T-helper 2 cell (primary cell): ENCODE results near the gene EYA4.

ENCODE experiments used
- DNase-seq, 5 experiments: peaks; one replicate each; pipeline versions ENCODE4 v3.0.0 to v3.0.0-alpha.2; 2012 to 2022

EYA4 gene

GRCh38 chr6:133408132-133408531, 167.0 kb downstream of the EYA4 start:
- DNase-seq = no peak

GRCh38 chr6:133408543-133408942, 167.4 kb downstream of the EYA4 start:
- no peak for DNase-seq

- no peak for DNase-seq
Measured at GRCh38 chr6:133410638-133411435, 169.7 kb downstream of the EYA4 start.

- DNase-seq = no peak
Measured at GRCh38 chr6:133411757-133412156, 170.6 kb downstream of the EYA4 start.

GRCh38 chr6:133415262-133415661, 174.1 kb downstream of the EYA4 start:
- no peak for DNase-seq

GRCh38 chr6:133418108-133418507, 177.0 kb downstream of the EYA4 start:
- no peak for DNase-seq

GRCh38 chr6:133423242-133423641, 182.1 kb downstream of the EYA4 start:
- no peak for DNase-seq

- no peak for DNase-seq
Measured at GRCh38 chr6:133424359-133424758, 183.2 kb downstream of the EYA4 start.

GRCh38 chr6:133426038-133426437, 184.9 kb downstream of the EYA4 start:
- no peak for DNase-seq

GRCh38 chr6:133428295-133428694, 187.1 kb downstream of the EYA4 start:
- DNase-seq = no peak

- no peak for DNase-seq
Measured at GRCh38 chr6:133430530-133430929, 189.4 kb downstream of the EYA4 start.

- DNase-seq = no peak
Measured at GRCh38 chr6:133431031-133431430, 189.9 kb downstream of the EYA4 start.

GRCh38 chr6:133432021-133432989, 191.1 kb downstream of the EYA4 start:
- no peak for DNase-seq

- no peak for DNase-seq
Measured at GRCh38 chr6:133435065-133435728, 194.0 kb downstream of the EYA4 start.

- no peak for DNase-seq
Measured at GRCh38 chr6:133436652-133437051, 195.5 kb downstream of the EYA4 start.

- no peak for DNase-seq
Measured at GRCh38 chr6:133441491-133441890, 200.3 kb downstream of the EYA4 start.

- no peak for DNase-seq
Measured at GRCh38 chr6:133446789-133447188, 205.6 kb downstream of the EYA4 start.

- no peak for DNase-seq
Measured at GRCh38 chr6:133447924-133448323, 206.8 kb downstream of the EYA4 start.

GRCh38 chr6:133456439-133456838, 215.3 kb downstream of the EYA4 start:
- DNase-seq = no peak

- DNase-seq = no peak
Measured at GRCh38 chr6:133456944-133457343, 215.8 kb downstream of the EYA4 start.

- DNase-seq = no peak
Measured at GRCh38 chr6:133460101-133460500, 218.9 kb downstream of the EYA4 start.

GRCh38 chr6:133463790-133464189, 222.6 kb downstream of the EYA4 start:
- DNase-seq = no peak

- DNase-seq = no peak
Measured at GRCh38 chr6:133466680-133467079, 225.5 kb downstream of the EYA4 start.
